Activated CD4-positive, alpha-beta T cell treated with anti-CD3 and anti-CD28 coated beads, Interleukin-10, Interleukin-2, amounts not matched to agents 100 ng/mL and 50 ng/mL, durations not matched to agents 16 hours and 8 hours (primary cell): ENCODE measurements around the gene MGA.

Experiments
- DNase-seq: peaks from one replicate; pipeline ENCODE4 v3.0.0-alpha.2; 2020

The MGA gene

GRCh38 chr15:41810651-41811431 lies 150.6 kb downstream of the MGA start:
- DNase-seq = no peak

GRCh38 chr15:41811432-41812195 lies 151.4 kb downstream of the MGA start:
- peak; percentile 79 for DNase-seq

GRCh38 chr15:41812820-41813375 lies 152.7 kb downstream of the MGA start:
- DNase-seq = no peak

- DNase-seq = no peak
These were observed 153.2 kb downstream of the MGA start for GRCh38 chr15:41813426-41813825.

GRCh38 chr15:41814534-41814933 lies 154.3 kb downstream of the MGA start:
- no peak for DNase-seq

- DNase-seq = no peak
These were observed 156.6 kb downstream of the MGA start for GRCh38 chr15:41816788-41817187.

- no peak for DNase-seq
These were observed 157.1 kb downstream of the MGA start for GRCh38 chr15:41817327-41817726.

GRCh38 chr15:41817781-41818180 lies 157.6 kb downstream of the MGA start:
- no peak for DNase-seq

GRCh38 chr15:41819455-41820050 lies 159.3 kb downstream of the MGA start:
- no peak for DNase-seq

- no peak for DNase-seq
These were observed 160.7 kb downstream of the MGA start for GRCh38 chr15:41820791-41821423.

GRCh38 chr15:41821831-41822230 lies 161.6 kb downstream of the MGA start:
- DNase-seq = no peak

GRCh38 chr15:41822471-41822870 lies 162.3 kb downstream of the MGA start:
- no peak for DNase-seq
